ENCODE data around the gene OAS2. TPM values are rescaled to one million over a fixed set of nuclear protein-coding genes. Genes with fewer than 3 reads are reported as not detected.

The OAS2 gene
- total and polyA plus RNA-seq, 2 of the 8 experiments (the other 6 are each of a cell fraction or from before 2014, with no cell fraction given) = 0.06 TPM; not detected in 1

Other genes with a start within 250 kb of the OAS2 start
- not detected in 2 replicates for gene RPH3A, start 186.8 kb upstream of the OAS2 start, total RNA-seq (2021; fragmentation: NEBNext Ultra II Directional; extraction: Animal tissue kit (Norgen Biotek cat#: 25700))
- gene RPH3A, start 186.8 kb upstream of the OAS2 start, polyA plus RNA-seq (2011; rRNA removed) = 0.02 TPM in 1 of 2 replicates, not detected in the other
- gene OAS1, start 71.6 kb upstream of the OAS2 start, total RNA-seq (2021; fragmentation: NEBNext Ultra II Directional; extraction: Animal tissue kit (Norgen Biotek cat#: 25700)) = not detected in 2 replicates
- gene OAS1, start 71.6 kb upstream of the OAS2 start, polyA plus RNA-seq (2011; rRNA removed) = 0.13 and 0.23 TPM in 2 replicates
- gene OAS3, start 40.0 kb upstream of the OAS2 start, total RNA-seq (2021; fragmentation: NEBNext Ultra II Directional; extraction: Animal tissue kit (Norgen Biotek cat#: 25700)) = 0.73 and 1.1 TPM in 2 replicates
- 3.7 and 4.3 TPM in 2 replicates for gene OAS3, start 40.0 kb upstream of the OAS2 start, polyA plus RNA-seq (2011; rRNA removed)
- 6.9 and 8.6 TPM in 2 replicates for gene DTX1, start 78.2 kb downstream of the OAS2 start, total RNA-seq (2021; fragmentation: NEBNext Ultra II Directional; extraction: Animal tissue kit (Norgen Biotek cat#: 25700))
- gene DTX1, start 78.2 kb downstream of the OAS2 start, polyA plus RNA-seq (2011; rRNA removed) = 4.7 and 7.0 TPM in 2 replicates
- gene RASAL1, start 157.2 kb downstream of the OAS2 start, total RNA-seq (2021; fragmentation: NEBNext Ultra II Directional; extraction: Animal tissue kit (Norgen Biotek cat#: 25700)) = 5.0 and 6.4 TPM in 2 replicates
- 3.7 and 5.9 TPM in 2 replicates for gene RASAL1, start 157.2 kb downstream of the OAS2 start, polyA plus RNA-seq (2011; rRNA removed)
- 0.56 TPM in 1 of 2 replicates, not detected in the other for gene CFAP73, start 171.2 kb downstream of the OAS2 start, total RNA-seq (2021; fragmentation: NEBNext Ultra II Directional; extraction: Animal tissue kit (Norgen Biotek cat#: 25700))
- 0.45 and 0.80 TPM in 2 replicates for gene CFAP73, start 171.2 kb downstream of the OAS2 start, polyA plus RNA-seq (2011; rRNA removed)
- gene DDX54, start 207.0 kb downstream of the OAS2 start, total RNA-seq (2021; fragmentation: NEBNext Ultra II Directional; extraction: Animal tissue kit (Norgen Biotek cat#: 25700)) = 112 and 113 TPM in 2 replicates
- gene DDX54, start 207.0 kb downstream of the OAS2 start, polyA plus RNA-seq (2011; rRNA removed) = 64.9 and 98.5 TPM in 2 replicates
- 25.8 and 26.4 TPM in 2 replicates for gene RITA1, start 207.2 kb downstream of the OAS2 start, total RNA-seq (2021; fragmentation: NEBNext Ultra II Directional; extraction: Animal tissue kit (Norgen Biotek cat#: 25700))
- gene RITA1, start 207.2 kb downstream of the OAS2 start, polyA plus RNA-seq (2011; rRNA removed) = 24.1 and 31.0 TPM in 2 replicates
- gene TPCN1, start 242.9 kb downstream of the OAS2 start, total RNA-seq (2021; fragmentation: NEBNext Ultra II Directional; extraction: Animal tissue kit (Norgen Biotek cat#: 25700)) = 18.1 and 21.4 TPM in 2 replicates
- 14.9 and 22.7 TPM in 2 replicates for gene TPCN1, start 242.9 kb downstream of the OAS2 start, polyA plus RNA-seq (2011; rRNA removed)